ENCODE data around the gene BCKDHB. TPM values are rescaled to one million over a fixed set of nuclear protein-coding genes. Genes with fewer than 3 reads are reported as not detected.

BCKDHB gene
- total RNA-seq, 1 experiment from 2014 or later: 24.3 TPM

- TF ChIP-seq AFF4 (CRISPR knock-in tag; IDR thresholded peaks at IDR 0.05; ENCODE audit: borderline replicate concordance): no peak
- no peak for TF ChIP-seq RORB (CRISPR knock-in tag; IDR thresholded peaks at IDR 0.05)
- no peak for TF ChIP-seq ATF6 (CRISPR knock-in tag; IDR thresholded peaks at IDR 0.05)
- no peak for TF ChIP-seq ZBTB43 (CRISPR knock-in tag; IDR thresholded peaks at IDR 0.05)
- TF ChIP-seq HMGXB4 (CRISPR knock-in tag; IDR thresholded peaks at IDR 0.05): no peak
- TF ChIP-seq EMX1 (CRISPR knock-in tag; IDR thresholded peaks at IDR 0.05): no peak
Observed at GRCh38 chr6:80245043-80245442, 138.6 kb downstream of the BCKDHB start (continued).

GRCh38 chr6:80249897-80250296 is 143.4 kb downstream of the BCKDHB start:
- no peaks in the 10 kb centered on the region for H3K9me3 Mint-ChIP-seq
- H3K27me3 Mint-ChIP-seq (ENCODE audit: low read depth): no peaks in the 10 kb centered on the region
- no peak overlapping the region for H3K4me3 Mint-ChIP-seq
- no peak for DNase-seq (ENCODE audit: low spot score)
- no peaks in the 10 kb centered on the region for H3K4me1 Mint-ChIP-seq
- H3K36me3 Mint-ChIP-seq: no peaks in the 10 kb centered on the region
- CTCF ChIA-PET: no interaction called here
- no peak for TF ChIP-seq CREB1 (CRISPR knock-in tag; IDR thresholded peaks at IDR 0.05)
- H3K27ac Mint-ChIP-seq: no peak overlapping the region; the same call in 1 of the 2 replicates
- ATAC-seq: no peak
- POLR2A ChIA-PET: no interaction called here

GRCh38 chr6:80250391-80250997 is 144.0 kb downstream of the BCKDHB start:
- TF ChIP-seq FOXP1 (CRISPR knock-in tag; IDR thresholded peaks at IDR 0.05; ENCODE audit: borderline replicate concordance) (no peak), ZNF512 (CRISPR knock-in tag; IDR thresholded peaks at IDR 0.05; ENCODE audit: borderline replicate concordance) (no peak), USF1 (CRISPR knock-in tag; IDR thresholded peaks at IDR 0.05) (no peak), ATF3 (CRISPR knock-in tag; conservative IDR thresholded peaks at IDR 0.05) (no peak), ETV6 (CRISPR knock-in tag; IDR thresholded peaks at IDR 0.05) (no peak), CTCF (IDR thresholded peaks at IDR 0.05) (no peak), E2F5 (CRISPR knock-in tag; IDR thresholded peaks at IDR 0.05) (no peak), ZNF219 (CRISPR knock-in tag; IDR thresholded peaks at IDR 0.05; ENCODE audit: borderline replicate concordance) (no peak), ATF6 (CRISPR knock-in tag; IDR thresholded peaks at IDR 0.05) (no peak)
- ChIA-PET POLR2A (no interaction called here), CTCF (no interaction called here)
- ATAC-seq (no peak), DNase-seq (ENCODE audit: low spot score) (no peak)
- Mint-ChIP-seq H3K27ac (no peak overlapping the region), H3K4me3 (no peak overlapping the region), H3K9me3 (no peaks in the 10 kb centered on the region), H3K36me3 (no peaks in the 10 kb centered on the region), H3K4me1 (no peaks in the 10 kb centered on the region), H3K27me3 (ENCODE audit: low read depth) (no peaks in the 10 kb centered on the region)

All from WTC11 (cell line).